ENCODE data around the gene CASP2. TPM values are rescaled to one million over a fixed set of nuclear protein-coding genes. Genes with fewer than 3 reads are reported as not detected.

CASP2 gene
- total RNA-seq, 4 donors from 2014 or later, result 34.8 to 43.7 (median 38.3) TPM

DNA sequence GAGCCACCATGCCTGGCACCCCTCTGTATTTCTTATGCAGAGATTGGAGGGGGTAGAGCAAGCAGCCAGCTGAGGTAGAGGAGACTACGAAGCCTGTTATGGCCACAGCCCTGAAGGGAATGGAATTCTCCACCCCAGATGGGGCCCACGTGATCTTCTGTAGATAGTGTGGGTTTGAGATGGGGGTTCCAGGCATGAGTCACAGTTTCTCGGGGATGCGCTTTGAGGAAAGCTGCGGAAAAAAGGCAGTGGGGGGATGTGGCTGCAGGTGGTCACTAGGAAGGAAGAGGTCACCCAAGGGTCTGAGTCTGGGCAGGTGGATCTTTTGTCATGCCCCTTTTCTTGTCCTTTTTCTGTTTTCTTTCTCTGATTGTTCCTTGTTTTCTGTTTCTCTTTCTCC is 62.9 kb downstream of the CASP2 start:
- no peaks in the 10 kb centered on the region for H3K36me3 ChIP-seq

GRCh38 chr7:143351574-143351973 is 63.4 kb downstream of the CASP2 start:
- TF ChIP-seq POLR2A (IDR thresholded peaks at IDR 0.05), result no peak
- TF ChIP-seq, protein P1, sequence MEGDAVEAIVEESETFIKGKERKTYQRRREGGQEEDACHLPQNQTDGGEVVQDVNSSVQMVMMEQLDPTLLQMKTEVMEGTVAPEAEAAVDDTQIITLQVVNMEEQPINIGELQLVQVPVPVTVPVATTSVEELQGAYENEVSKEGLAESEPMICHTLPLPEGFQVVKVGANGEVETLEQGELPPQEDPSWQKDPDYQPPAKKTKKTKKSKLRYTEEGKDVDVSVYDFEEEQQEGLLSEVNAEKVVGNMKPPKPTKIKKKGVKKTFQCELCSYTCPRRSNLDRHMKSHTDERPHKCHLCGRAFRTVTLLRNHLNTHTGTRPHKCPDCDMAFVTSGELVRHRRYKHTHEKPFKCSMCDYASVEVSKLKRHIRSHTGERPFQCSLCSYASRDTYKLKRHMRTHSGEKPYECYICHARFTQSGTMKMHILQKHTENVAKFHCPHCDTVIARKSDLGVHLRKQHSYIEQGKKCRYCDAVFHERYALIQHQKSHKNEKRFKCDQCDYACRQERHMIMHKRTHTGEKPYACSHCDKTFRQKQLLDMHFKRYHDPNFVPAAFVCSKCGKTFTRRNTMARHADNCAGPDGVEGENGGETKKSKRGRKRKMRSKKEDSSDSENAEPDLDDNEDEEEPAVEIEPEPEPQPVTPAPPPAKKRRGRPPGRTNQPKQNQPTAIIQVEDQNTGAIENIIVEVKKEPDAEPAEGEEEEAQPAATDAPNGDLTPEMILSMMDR (IDR thresholded peaks at IDR 0.05), result no peak
- Histone ChIP-seq H3K36me3 (no peaks in the 10 kb centered on the region), H3K9me3 (no peaks in the 10 kb centered on the region), H3K4me1 (no peaks in the 10 kb centered on the region), H3K27me3 (no peaks in the 10 kb centered on the region), H3K27ac (no peak overlapping the region), H3K4me3 (no peak overlapping the region)
- no peak for DNase-seq

More for the DNA sequence above, 62.9 kb downstream of the CASP2 start:
- H3K27me3 ChIP-seq, result no peaks in the 10 kb centered on the region
- DNase-seq, result no peak
- no peak overlapping the region for H3K27ac ChIP-seq
- TF ChIP-seq POLR2A (IDR thresholded peaks at IDR 0.05), result no peak
- TF ChIP-seq, protein P1 (IDR thresholded peaks at IDR 0.05), result no peak
- H3K4me3 ChIP-seq, result no peak overlapping the region
- H3K4me1 ChIP-seq, result no peaks in the 10 kb centered on the region
- H3K9me3 ChIP-seq, result no peaks in the 10 kb centered on the region

DNA sequence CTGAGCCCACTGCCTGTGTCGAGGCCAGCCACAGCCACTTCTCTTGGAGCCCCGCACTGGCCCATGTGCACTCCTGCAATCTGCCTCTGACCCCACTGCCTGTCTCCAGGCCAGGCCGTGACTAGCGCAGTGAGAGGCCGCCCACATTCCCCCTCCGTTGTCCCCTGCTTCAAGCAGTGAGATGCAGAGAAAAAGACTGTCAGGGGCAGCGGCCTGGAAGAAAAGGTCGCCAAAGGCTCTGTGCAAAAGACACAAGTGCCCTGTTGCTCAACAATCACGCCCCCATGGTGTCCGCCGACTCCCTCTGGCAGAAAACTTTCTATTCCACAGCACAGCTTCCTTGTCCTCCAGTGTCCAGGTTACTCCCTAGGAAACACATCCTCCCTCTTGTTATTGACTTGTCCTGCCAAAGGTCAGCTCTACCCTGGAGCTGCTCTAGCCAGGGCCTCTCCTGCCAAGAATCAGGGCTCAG is 64.4 kb downstream of the CASP2 start:
- H3K4me3 ChIP-seq, result no peak overlapping the region
- no peaks in the 10 kb centered on the region for H3K4me1 ChIP-seq
- no peak overlapping the region for H3K27ac ChIP-seq
- no peak for DNase-seq
- no peaks in the 10 kb centered on the region for H3K27me3 ChIP-seq
- no peaks in the 10 kb centered on the region for H3K9me3 ChIP-seq
- TF ChIP-seq, protein P1 (IDR thresholded peaks at IDR 0.05), result no peak
- no peak for TF ChIP-seq POLR2A (IDR thresholded peaks at IDR 0.05)
- no peaks in the 10 kb centered on the region for H3K36me3 ChIP-seq

- TF ChIP-seq, protein P1 (IDR thresholded peaks at IDR 0.05), result no peak
- no peak for TF ChIP-seq POLR2A (IDR thresholded peaks at IDR 0.05)
Measured at GRCh38 chr7:143354376-143354775, 66.2 kb downstream of the CASP2 start.

GRCh38 chr7:143354965-143355364 is 66.8 kb downstream of the CASP2 start:
- H3K9me3 ChIP-seq, result no peaks in the 10 kb centered on the region
- H3K4me3 ChIP-seq, result no peak overlapping the region
- H3K27ac ChIP-seq, result no peak overlapping the region
- TF ChIP-seq POLR2A (IDR thresholded peaks at IDR 0.05), result no peak
- TF ChIP-seq, protein P1 (IDR thresholded peaks at IDR 0.05), result no peak
- no peaks in the 10 kb centered on the region for H3K27me3 ChIP-seq
- no peaks in the 10 kb centered on the region for H3K36me3 ChIP-seq
- no peaks in the 10 kb centered on the region for H3K4me1 ChIP-seq
- DNase-seq, result no peak

More at GRCh38 chr7:143354376-143354775, 66.2 kb downstream of the CASP2 start:
- no peaks in the 10 kb centered on the region for H3K9me3 ChIP-seq
- no peak for DNase-seq
- no peak overlapping the region for H3K27ac ChIP-seq
- H3K4me3 ChIP-seq, result no peak overlapping the region
- H3K4me1 ChIP-seq, result no peaks in the 10 kb centered on the region
- no peaks in the 10 kb centered on the region for H3K27me3 ChIP-seq
- no peaks in the 10 kb centered on the region for H3K36me3 ChIP-seq

Data from Peyer's patch (tissue), 4 donors.